Osteocyte (in vitro differentiated cells): ENCODE data around the gene SACM1L. TPM values are rescaled to one million over a fixed set of nuclear protein-coding genes. Genes with fewer than 3 reads are reported as not detected.

Experiments used
- DNase-seq: peaks from one replicate; pipeline ENCODE4 v3.0.0; 2021; ENCODE audit warnings: mixed read lengths; ENCODE audit not compliant: unreplicated experiment; ENCODE audit errors: extremely low spot score
- H3K27ac Mint-ChIP-seq: one replicate; pipeline ENCODE4 v1.8.0; 2021; ENCODE audit warnings: mild to moderate bottlenecking, mixed read lengths; ENCODE audit not compliant: unreplicated experiment
- H3K27me3 Mint-ChIP-seq: one replicate; pipeline ENCODE4 v1.8.0; 2021; ENCODE audit warnings: mixed read lengths; ENCODE audit not compliant: unreplicated experiment
- H3K36me3 Mint-ChIP-seq: one replicate; pipeline ENCODE4 v1.8.0; 2021; ENCODE audit warnings: mixed read lengths; ENCODE audit not compliant: unreplicated experiment
- H3K4me1 Mint-ChIP-seq: one replicate; pipeline ENCODE4 v1.8.0; 2021; ENCODE audit warnings: mixed read lengths; ENCODE audit not compliant: unreplicated experiment
- H3K4me3 Mint-ChIP-seq: one replicate; pipeline ENCODE4 v1.8.0; 2021; ENCODE audit warnings: mild to moderate bottlenecking, moderate library complexity, mixed read lengths; ENCODE audit not compliant: unreplicated experiment
- H3K9me3 Mint-ChIP-seq: one replicate; pipeline ENCODE4 v1.8.0; 2021; ENCODE audit warnings: mixed read lengths; ENCODE audit not compliant: unreplicated experiment
- total RNA-seq: library from RNA; stranded (reverse); gene quantifications from 2 replicates; pipeline ENCODE4 v1.2.1, GENCODE V29; 2021
- TF ChIP-seq, protein P1 (sequence below): fragments of 200-600 bp; sonication (generic); IDR thresholded peaks from 2 replicates; pipeline ENCODE4 v1.5.0; 2021; ENCODE audit warnings: antibody characterized with exemption, mild to moderate bottlenecking, moderate library complexity

The SACM1L gene
- total RNA-seq, 1 donor from 2014 or later = 38.3 TPM

DNA sequence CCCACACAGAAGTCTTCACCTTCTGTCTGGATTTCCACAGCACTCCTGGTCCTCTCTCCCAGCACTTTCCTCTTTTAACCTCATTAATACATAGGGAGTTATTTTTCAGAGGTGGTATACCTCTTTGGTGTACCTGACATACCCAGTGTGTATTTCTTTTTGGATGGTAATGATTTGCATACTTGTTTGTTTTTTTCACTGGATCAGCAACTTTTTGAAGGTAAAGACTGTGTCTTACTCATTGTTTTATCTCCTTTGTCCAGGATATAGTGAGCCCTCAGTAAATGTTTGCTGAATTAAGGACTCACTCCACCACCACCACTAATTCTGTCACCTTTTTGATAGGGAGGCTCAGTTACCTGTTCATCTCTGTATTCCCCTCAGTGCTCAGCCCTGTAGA, 52.1 kb downstream of the SACM1L start:
- TF ChIP-seq, protein P1, sequence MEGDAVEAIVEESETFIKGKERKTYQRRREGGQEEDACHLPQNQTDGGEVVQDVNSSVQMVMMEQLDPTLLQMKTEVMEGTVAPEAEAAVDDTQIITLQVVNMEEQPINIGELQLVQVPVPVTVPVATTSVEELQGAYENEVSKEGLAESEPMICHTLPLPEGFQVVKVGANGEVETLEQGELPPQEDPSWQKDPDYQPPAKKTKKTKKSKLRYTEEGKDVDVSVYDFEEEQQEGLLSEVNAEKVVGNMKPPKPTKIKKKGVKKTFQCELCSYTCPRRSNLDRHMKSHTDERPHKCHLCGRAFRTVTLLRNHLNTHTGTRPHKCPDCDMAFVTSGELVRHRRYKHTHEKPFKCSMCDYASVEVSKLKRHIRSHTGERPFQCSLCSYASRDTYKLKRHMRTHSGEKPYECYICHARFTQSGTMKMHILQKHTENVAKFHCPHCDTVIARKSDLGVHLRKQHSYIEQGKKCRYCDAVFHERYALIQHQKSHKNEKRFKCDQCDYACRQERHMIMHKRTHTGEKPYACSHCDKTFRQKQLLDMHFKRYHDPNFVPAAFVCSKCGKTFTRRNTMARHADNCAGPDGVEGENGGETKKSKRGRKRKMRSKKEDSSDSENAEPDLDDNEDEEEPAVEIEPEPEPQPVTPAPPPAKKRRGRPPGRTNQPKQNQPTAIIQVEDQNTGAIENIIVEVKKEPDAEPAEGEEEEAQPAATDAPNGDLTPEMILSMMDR = no peak
- Mint-ChIP-seq H3K27ac (no peak overlapping the region), H3K4me3 (no peak overlapping the region), H3K9me3 (no peaks in the 10 kb centered on the region), H3K36me3 (peaks cover 63% of the 10 kb centered on the region), H3K27me3 (no peaks in the 10 kb centered on the region), H3K4me1 (peaks cover 5% of the 10 kb centered on the region)
- DNase-seq = no peak

DNA sequence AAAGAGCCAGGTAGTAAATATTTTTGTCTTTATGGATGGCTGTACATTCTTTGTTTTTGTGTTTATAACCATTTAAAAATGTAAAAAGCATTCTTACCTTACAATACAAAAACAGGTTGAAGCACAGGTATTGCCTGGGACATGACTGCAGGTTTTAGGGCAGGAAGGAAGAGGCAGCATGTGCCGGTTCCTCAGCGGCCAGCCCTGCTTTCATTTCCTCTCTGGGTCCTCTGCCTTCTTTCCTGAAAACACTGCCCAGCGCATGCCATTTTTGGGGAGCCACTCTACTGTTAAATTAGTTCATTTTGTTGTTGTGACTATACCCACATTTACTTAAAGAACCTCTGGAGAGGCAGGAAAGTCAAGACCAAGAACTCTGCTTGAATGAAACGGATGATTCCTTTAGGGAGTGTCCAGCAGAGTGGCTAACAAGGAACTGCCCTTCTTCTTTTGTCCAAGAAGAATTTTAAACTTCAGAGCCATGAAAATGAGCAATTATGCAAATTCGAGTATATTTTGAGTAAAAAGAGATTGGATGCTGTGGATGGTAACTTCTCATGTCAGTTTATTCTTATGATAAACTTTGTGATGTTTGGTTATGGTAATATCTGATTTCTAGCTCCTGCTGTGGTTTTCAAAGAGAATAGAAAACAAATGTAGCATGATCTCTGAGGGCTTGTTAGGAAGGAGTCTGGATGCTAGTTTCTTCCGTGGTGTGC, 52.7 kb downstream of the SACM1L start:
- Mint-ChIP-seq H3K27me3 (no peaks in the 10 kb centered on the region), H3K9me3 (no peaks in the 10 kb centered on the region), H3K27ac (no peak overlapping the region), H3K4me1 (peaks cover 5% of the 10 kb centered on the region), H3K4me3 (no peak overlapping the region), H3K36me3 (peaks cover 56% of the 10 kb centered on the region)
- TF ChIP-seq, protein P1 = no peak
- DNase-seq = no peak

DNA sequence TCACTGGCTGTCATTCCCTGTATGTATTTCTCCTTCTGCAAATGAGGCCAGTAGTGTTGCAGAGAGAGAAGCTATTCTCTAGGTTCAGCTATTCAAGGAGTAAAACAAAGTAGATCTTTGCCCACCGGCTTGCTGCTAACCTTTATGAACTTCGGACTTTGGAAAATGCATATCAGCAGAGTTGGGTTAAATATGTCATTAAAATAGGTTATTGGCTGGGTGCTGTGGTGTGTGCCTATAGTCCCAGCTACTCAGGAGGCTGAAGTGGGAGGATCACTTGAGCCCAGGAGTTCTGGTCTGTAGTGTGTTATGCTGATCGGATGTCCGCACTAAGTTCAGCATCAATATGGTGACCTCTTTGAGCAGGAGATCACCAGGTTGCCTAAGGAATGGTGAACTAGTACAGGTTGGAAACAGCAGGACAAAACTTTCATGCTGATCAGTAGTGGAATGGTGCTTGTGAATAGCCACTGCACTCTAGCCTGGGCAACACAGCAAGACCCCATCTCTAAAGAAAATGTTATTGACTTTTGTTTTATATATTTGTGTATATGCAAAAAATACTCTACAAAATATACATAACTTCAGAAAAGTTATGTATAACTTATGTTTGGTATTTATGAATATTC, 53.4 kb downstream of the SACM1L start:
- H3K27me3 Mint-ChIP-seq = no peaks in the 10 kb centered on the region
- H3K27ac Mint-ChIP-seq = no peak overlapping the region
- no peaks in the 10 kb centered on the region for H3K9me3 Mint-ChIP-seq
- peaks cover 5% of the 10 kb centered on the region for H3K4me1 Mint-ChIP-seq
- no peak overlapping the region for H3K4me3 Mint-ChIP-seq
- DNase-seq = no peak
- TF ChIP-seq, protein P1 = no peak
- peaks cover 49% of the 10 kb centered on the region for H3K36me3 Mint-ChIP-seq

DNA sequence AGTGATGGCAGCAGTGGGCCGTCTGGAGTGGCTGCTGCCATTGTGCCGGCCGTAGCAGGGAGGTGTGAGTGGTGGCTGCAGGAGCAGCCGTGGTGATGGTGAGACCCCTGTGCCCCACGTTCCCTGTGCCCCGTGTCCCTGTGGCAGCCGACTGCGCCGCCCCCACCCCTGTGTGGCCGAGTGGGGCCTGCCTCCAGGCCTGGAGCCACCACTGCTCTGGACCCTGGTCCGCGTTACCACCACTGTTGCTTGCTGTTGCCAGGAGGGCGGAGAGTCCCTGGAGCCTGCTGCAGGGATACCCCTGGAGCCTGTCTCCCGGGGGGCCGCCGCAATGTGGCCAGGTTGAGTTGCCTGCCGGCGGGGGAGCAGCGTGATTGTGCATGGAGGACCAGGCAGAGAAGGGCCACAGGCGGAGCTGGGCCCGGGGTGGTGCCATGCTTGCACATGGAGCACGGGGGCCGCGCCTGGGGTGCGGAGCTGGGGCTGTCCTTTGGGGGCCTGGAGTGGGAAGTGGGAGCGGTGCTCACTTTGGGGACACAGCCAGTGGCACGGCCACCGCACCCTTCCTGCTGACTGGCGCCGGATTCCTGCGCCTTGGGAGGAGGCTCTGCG, 57.1 kb downstream of the SACM1L start:
- no peaks in the 10 kb centered on the region for H3K27me3 Mint-ChIP-seq
- H3K4me3 Mint-ChIP-seq = no peak overlapping the region
- no peak overlapping the region for H3K27ac Mint-ChIP-seq
- H3K36me3 Mint-ChIP-seq = peaks cover 31% of the 10 kb centered on the region
- no peaks in the 10 kb centered on the region for H3K9me3 Mint-ChIP-seq
- DNase-seq = no peak
- TF ChIP-seq, protein P1 = no peak
- no peaks in the 10 kb centered on the region for H3K4me1 Mint-ChIP-seq
